OCI-LY1 (cell line): ENCODE data around the gene MPHOSPH6.

Experiments used
- CTCF ChIP-seq: fragments of 200-600 bp; sonication (generic), shearing (Covaris generic); IDR thresholded peaks from 2 replicates; pipeline ENCODE4 v1.5.1; 2017; ENCODE audit warnings: mild to moderate bottlenecking, antibody characterized with exemption, low read length, moderate library complexity, mixed read lengths
- EZH2 ChIP-seq: fragments of 200-600 bp; sonication (generic), shearing (Covaris generic); IDR thresholded peaks from 2 replicates; pipeline ENCODE4 v1.8.0; 2017; ENCODE audit warnings: borderline replicate concordance, mixed run types, mild to moderate bottlenecking, antibody characterized with exemption, low read length, moderate library complexity, mixed read lengths

- TF ChIP-seq CTCF (no peak), EZH2 (no peak)
Measured at GRCh38 chr16:82108774-82109173, 61.2 kb downstream of the MPHOSPH6 start.
